Head of caudate nucleus (tissue), 42 donors: ENCODE data around the gene LSM3.
"Not testable (repeated sequence)": the region's sequence is repeated elsewhere in the genome, so short reads cannot be mapped to it uniquely, and the experiment has no call there.

Experiments
- DNase-seq, 42 donors: peaks; one replicate each; pipeline versions ENCODE4 v3.0.0 to v3.0.0-alpha.2; 2020 to 2021; ENCODE audit warnings: mixed read lengths in 7 of 42
- intact Hi-C: fragments of 100-400 bp; cut with DNase I; formaldehyde crosslinking; loops from one replicate; pipeline ENCODE4 v1.15.0; 2022

The LSM3 gene

DNA sequence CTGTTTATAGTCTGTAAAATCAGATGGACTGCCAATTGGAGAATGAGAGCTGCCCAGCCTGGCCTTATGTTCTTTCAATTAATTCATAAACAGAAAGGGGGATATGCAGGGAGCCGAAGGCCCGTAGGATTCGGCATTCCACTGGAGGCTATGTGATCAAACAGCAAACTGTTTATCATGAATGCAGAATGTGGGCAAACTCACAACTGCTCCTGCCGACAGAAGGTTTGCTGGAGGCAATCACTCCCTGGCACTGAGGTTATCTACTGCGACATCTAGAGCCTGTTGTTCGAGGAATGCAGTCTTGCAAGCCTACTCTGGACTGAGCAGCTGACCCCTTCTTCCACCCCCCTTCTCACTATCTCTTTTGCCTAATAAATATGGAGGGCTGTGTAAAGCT, 51.1 kb downstream of the LSM3 start:
- DNase-seq, intact Hi-C loops: not testable (repeated sequence)

DNA sequence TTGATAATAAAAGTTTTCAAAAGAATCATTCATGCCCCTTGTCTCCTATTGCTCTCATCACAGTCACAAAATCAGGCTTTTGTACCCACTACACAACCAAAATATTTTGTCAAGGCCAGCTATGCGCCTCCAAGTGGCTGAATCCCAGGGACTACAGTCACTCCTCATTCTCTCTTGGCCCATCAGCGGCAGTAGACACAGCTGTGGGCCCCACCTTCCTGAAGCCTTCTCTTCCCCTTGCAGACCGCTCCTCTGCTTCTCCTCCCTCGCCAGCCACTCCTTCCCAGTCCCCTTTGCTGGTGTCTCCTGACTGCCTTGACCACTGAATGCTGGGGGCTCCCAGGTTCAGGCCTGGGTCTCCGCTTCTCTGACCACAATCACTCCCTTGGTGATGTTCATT, 52.1 kb downstream of the LSM3 start:
- no peak for DNase-seq
- intact Hi-C loops: no loop called here

DNA sequence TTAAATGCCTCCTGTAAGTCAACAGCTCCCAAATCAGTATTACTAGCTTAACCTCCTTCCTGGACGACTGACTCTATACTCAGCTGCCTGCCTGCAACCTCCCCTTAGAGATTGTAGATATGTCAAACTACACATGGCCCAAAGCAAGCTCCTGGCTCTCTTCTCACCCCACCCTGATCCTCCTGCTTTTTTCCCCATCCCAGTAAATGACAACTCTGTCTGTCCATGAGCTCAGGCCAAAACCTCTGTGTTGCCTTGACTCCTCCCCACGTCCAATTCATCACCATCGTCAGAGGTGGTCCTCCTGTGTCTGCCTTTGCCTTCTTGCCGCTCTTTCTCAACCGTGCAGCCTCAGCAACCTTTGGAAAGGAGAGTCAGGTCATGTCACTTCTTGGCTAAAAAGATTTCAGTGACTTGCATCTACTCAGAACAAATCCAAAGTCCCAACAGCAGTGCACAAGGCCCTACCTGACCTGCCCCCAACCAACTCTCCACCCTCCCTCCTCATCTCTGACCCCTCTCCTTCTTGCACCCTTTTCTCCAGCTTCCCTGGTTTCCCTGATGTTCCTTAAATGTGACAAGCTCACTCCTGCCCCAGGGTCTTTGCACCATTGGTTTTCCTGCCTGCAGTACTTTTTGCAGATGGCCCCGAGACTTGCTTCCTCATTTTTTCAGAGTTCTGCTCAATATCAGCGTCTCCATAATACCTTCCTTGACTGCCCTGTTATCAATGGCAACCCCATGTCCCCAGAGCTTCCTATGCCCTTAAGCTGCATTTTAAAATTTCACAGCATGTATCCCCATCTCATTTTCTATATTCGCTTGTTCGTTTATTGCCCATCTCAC, 52.8 kb downstream of the LSM3 start:
- no peak for DNase-seq
- intact Hi-C loops: no loop called here

DNA sequence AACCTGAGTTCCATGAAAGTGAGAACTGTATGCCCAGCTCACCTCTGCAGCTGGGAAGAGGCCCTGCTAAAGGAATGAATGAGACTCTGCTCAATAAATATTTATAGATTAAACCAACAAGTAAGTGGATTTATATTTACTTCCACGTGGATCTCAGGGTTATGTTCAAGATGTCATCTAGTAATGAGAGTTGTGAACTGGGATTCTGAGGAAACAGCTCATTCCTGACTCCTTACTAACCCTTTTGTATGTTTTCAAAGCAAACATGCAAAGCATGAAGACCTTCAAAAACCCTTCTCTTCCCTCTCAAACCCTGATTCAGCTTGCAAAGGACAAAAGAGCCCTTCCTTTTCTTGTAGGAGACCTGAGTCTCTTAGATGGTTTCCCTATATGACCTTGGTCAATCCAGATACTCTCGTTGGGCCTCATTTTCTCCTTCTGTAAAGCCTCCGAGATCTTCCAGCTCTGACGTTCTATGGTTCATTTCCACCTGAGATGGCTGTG, 53.4 kb downstream of the LSM3 start:
- intact Hi-C loops: no loop called here
- DNase-seq: no peak

DNA sequence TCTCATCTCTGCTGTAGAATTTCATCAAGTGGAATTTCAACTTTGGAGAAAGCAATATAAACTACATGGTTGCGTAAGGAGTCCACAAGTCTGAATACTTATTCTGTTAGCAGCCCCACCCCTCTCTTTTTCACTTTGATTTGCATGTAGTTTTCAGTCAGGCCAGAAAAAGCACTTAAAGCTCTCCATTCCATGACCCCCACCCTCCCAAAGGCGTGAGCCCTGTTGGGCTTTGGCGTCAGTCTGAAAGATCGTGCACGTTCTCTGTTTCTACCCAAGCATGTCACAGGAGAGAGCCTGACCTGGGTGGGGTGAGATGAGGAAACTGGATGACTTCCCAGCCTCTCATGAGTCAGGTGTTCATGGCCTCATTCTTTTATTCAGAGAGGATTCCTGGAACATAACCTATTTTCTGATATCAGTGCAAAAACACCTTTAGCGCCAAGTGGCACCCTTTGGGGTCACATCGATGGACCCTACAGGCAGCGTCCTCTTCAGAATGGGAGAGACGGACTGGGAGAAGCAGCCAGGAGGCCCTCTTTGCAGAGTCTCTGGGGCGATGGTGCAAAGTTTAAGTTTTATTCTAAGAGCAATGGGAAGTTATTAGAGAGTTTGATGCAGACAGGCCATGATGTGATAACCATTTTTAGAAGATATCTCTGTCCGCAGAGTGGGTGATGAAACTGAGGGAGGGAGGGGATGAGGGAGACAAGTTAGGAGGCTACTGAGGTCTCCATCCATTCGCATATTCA, 55.8 kb downstream of the LSM3 start:
- intact Hi-C loops: no loop called here
- DNase-seq: no peak

DNA sequence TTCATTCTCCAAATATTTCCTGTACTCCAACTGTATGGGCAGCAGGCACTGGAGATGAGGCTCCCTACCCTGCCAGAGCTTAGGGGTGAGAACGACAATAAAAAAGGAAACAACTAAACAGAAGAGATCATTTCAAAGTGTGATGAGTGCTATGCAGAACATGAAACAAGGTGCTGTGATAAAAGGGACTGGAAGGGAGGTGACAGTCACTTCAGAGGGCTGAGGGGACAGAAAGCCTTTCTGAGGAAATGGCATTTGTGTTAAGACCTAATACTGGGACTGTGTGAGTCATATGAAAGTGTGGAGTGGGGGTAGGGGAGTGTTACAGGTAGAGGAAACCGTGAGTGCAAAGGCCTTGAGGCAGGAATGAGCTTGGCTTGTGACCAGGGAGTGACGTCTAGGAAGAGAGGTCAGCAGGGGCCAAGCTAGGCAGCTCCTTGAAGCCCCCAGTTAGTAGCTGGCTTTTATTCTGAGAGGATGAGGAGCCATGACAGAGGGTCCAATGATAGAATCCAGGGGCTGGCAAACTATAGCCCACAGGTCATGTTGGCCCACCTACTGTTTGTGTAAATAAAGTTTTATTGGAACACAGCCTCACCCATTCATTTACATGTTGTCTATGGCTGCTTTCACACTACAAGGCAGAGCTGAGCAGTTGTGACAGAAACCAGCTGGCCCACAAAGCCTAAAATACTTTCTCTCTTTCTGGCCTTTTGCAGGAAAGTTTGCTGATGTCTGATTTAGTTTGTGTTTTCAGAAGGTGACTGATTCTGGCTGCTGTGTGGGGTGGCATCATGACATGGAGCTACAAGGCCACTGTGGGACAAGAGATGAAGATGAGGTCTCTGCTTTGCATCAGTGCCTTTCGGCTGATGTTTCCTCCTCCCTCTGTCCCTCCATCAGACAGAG, 56.6 kb downstream of the LSM3 start:
- intact Hi-C loops: no loop called here
- DNase-seq: no peak

DNA sequence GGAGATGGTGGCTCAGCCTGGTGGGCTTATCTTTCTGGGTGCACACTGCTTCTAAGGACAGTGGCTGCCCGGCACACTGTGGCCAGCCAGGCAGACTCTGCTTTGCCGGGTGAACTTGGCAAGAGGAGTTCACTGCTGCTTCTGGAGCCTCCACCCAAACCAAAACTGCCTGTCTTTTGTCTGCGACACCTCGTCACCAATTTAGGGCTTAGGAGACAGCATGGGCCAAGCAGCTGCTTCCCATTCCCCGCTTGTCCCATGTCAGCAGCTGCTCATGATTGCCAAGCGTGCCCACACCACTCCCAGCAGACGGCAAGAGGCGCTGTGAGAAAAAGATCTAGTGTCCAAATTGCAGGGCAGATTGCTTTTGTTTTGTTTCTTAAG, 57.3 kb downstream of the LSM3 start:
- no peak for DNase-seq
- intact Hi-C loops: no loop called here

DNA sequence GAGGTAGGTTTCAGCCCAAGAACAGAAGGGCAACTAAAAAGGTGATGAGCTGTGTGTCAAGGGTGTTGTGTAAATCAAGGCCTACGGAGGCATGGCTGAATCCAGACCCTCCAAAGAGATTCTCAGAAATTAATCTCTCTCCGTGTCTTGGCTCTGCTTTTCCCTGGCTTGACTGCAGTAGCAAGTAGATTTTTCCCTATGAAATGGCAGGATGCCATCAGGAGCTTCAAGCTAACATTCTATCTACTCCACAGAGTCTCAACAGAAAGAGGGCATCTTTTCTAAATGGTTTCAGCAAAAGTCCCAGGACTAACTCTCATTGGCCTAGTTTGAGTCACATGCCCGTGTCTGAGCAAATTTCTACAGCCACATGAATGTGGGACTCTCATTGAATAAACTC, 58.3 kb downstream of the LSM3 start:
- intact Hi-C loops: no loop called here
- no peak for DNase-seq

DNA sequence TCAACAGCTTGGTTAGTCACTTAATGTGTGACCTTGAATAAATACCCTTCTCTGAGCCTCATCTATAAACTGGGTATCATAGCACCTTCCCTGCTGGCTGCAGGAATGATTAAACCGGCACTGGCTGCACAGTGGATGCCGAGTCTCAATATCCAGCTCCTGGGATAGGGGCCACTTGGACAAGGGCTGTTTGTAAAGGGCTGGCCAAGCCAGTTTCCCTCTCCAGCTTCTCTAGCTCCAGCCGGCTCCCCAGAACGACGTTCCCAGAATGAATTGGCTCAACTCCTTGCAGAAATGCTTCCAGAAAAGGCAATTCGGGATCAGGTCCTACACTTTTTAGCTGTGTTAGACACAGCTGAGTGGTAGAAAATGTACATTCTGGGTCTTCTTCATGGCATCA, 58.8 kb downstream of the LSM3 start:
- peak in 3 of 42 donors; percentile 15 to 30 (median 21) for DNase-seq
- intact Hi-C loops: no loop called here

DNA sequence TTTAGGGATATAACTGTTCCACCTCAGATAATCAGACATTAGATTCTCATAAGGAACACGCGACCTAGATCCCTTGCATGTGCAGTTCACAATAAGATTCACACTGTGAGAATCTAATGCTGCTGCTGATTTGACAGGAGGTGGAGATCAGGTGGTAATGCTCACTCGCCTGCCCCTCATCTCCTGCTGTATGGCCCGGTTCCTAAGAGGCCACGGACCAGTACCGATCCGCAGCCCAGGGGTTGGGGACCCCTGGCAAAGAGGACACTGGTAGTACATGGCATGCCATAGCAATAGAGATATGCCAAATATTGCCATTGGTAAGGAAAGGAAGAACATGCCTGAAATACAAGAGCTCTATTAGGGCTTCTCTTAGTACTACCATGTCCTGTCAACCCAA, 59.7 kb downstream of the LSM3 start:
- DNase-seq: no peak
- intact Hi-C loops: no loop called here

DNA sequence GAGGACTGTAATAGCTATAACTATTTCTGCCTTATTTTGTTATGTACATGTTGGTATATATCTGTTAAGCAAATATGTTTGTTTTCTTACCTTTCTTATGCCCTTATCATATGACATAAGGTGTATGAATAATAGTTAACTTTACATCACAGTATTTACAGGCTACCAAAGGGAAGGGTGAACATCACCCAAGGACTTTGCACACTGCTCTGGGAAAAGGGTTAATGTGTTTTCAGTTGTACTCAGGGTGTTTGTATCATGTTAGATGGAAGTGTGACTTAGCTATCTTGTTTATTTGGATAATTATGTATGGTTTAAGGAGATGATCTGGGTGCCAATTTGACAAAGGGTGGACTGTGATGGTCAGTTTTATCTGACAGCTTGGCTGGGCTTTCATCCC, 60.3 kb downstream of the LSM3 start:
- no peak for DNase-seq
- intact Hi-C loops: no loop called here

DNA sequence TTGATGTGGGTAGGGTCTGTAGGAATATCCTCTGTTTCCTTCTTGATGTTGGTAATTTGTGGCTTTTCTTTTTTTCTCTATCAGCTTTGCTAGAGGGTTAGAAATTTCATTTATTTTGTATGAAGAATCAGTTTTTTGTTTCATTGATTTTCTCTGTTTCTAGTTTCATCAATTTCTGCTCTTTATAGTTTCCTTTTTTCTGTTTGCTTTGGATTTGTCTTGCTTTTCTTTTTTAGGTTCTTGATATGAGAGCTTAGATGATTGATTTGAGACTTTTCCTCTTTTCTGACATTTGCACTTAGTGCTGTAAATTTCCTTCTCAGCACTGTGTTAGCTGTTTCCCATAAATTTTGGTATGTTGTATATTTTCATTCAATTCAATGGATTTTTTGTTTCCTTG, 61.3 kb downstream of the LSM3 start:
- no peak for DNase-seq
- intact Hi-C loops: no loop called here

DNA sequence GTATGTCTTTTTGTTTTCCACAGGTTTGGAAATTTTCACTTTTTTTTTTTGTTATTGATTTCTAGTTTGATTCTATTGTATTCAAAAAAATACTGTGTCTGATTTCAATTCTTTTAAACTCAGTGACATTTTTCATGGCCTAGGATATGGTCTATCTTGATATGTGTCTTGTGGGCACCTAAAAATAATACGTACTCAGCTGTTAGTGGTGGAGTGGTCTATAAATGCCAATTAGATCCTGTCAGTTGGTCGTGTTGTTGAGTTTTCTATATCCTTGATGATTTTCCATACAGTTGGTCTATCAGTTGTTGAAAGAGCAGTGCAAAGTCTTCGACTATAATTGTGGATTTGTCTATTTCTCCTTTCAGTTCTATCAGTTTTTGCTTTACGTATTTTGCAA, 61.7 kb downstream of the LSM3 start:
- intact Hi-C loops: no loop called here
- no peak for DNase-seq

DNA sequence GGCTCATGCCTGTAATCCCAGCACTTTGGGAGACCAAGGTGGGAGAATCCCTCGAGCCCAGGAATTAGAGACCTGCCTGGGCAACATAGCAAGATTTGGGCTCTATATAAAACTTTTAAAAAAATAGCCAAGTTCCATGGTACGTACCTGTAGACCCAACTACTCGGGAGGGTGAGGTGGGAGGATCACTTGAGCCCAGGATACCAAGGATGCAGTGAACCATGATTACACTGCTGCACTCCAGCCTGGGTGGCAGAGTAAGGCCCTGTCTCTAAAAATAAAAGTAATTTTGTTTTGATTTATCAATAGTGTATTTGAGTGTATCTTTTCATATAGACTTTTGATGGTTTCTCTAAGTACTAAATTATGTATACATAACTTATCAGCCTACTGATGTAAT, 63.1 kb downstream of the LSM3 start:
- DNase-seq: peak in 1 of 42 donors; percentile 24
- intact Hi-C loops: no loop called here

DNA sequence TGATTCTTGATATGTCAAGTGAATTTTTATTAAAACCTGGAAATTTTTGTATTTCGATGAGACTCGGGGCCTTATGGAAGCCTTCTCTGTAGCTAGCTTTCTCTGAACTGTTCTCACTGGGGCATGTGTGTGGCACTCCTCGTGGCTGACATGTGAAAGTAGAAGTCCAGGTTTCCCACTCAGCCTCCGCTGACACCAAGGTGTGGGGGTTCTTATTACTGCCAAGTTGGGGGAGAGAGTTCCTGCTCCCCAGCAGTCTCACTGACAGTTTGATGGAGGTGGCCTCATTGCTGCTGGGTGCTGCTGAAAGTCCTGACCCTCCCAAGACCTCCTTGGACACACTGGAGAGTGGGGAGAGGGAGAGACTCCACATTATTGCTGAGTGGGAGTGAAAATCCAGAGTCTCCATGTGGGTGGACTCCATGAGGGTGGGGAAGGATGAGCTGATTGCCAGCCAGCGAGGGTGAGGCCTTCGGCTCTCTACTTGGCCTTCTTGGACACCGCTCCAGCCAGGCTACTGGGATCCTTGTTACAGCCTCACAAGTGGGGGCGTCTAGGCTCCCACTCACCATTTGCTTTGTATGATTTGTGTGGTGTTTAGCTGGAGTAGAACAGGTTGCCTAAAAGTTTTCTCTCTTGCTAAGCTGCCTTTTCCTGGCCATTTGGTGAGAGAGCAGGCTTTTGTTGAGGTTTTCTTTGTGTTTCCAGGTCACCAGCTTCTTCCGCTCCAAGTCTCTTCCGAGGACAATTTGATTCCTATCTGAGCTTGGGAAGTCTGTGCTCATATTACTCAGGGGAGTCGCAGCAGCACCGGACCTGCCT, 64.1 kb downstream of the LSM3 start:
- DNase-seq: peak in 1 of 42 donors; percentile 17
- intact Hi-C loops: no loop called here

DNA sequence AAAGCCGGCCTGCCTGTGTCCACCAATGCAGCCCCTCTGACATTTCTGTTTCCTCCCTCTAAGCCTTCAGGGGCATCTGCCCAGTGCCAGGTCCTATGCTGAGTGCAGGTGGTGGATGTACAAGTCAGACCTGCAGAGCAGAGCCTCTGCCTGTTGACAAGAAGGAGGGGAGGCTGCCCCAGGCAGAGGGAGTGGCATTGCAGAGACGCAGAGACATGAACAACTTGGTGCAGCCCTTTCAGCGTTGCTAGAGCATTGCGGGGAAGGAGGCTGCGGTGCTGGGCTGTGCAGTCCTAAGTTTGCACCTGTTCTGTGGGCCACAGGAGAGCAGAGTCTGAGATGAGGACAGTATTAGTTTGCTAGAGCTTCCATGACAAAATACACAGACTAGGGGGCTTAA, 65.2 kb downstream of the LSM3 start:
- no peak for DNase-seq
- intact Hi-C loops: no loop called here

DNA sequence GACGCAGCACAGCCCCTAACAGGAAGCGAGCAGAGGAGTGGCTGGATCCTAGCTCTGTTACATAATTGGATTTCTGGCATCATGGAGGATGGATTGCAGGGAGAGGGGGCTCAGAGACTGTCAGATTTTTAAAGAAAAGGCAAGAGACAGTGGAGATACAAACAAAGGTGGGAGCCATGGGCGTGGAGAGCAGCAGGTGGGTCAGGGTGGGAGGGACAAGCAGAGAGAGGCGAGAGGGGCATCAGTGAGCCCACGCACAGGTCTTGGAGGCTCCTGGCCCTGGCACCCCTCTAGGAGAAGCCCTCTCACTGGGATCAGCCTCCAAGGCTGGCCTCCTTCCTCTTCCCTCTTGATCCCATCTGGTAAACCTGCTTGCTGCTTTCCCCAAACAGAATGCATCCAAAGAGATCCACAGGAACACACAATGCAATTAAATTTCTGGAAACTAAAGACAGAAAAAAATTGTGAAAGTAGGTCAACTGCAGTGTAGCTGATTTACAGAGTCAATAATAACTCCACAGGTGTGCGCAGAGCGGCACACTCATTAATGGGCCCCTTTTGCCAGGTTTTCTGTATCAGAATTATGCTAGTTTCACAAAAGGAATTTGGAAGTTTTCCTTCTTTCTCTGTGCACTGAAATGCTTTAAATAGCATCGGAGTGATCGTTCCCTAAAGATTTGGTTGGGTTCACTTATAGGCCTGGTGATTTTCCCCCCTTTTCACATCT, 66.1 kb downstream of the LSM3 start:
- intact Hi-C loops: no loop called here
- DNase-seq: no peak

DNA sequence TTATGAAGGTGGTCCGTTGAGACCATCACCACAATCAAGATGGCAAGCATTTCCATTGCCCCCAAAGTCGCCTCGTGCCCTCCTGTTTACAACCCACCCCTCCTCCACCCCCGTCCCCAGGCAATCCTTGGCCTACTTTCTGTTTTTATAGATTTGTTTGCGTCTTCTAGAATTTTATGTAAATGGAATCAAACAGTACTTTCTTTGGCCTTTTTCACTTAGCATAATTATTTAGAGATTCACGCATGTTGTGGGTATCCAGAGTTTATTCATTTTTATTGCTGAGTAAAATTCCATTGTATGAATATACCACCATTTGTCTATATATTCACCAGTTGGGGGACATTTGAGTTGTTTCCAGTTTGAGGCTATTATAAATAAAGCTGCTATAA, 66.6 kb downstream of the LSM3 start:
- intact Hi-C loops: no loop called here
- no peak for DNase-seq
